GM10248 (cell line): ENCODE measurements around the gene JCHAIN.

Experiments
- CTCF ChIA-PET: fragments of 300-600 bp; sonication (Branson Sonifier 250); formaldehyde crosslinking; extraction: SDS; loops from one replicate; lab custom pipeline; 2021; ENCODE audit warnings: antibody characterized with exemption; lab: Yijun Ruan, JAX
- POLR2A ChIA-PET: fragments of 350-650 bp; sonication (Branson Sonifier 250); formaldehyde crosslinking; extraction: SDS; loops from one replicate; lab custom pipeline; 2020; ENCODE audit warnings: antibody characterized with exemption; lab: Yijun Ruan, JAX
- DNase-seq: peaks from one replicate; pipeline ENCODE4 v3.0.0; 2012; ENCODE audit errors: extremely low spot score
- TF ChIP-seq, protein P1 (sequence below): IDR thresholded peaks from 2 replicates; pipeline ENCODE4 v1.5.1; 2012; ENCODE audit warnings: mild to moderate bottlenecking, low read depth; ENCODE audit errors: extremely low read depth, missing control alignments, control extremely low read depth

Gene JCHAIN

DNA sequence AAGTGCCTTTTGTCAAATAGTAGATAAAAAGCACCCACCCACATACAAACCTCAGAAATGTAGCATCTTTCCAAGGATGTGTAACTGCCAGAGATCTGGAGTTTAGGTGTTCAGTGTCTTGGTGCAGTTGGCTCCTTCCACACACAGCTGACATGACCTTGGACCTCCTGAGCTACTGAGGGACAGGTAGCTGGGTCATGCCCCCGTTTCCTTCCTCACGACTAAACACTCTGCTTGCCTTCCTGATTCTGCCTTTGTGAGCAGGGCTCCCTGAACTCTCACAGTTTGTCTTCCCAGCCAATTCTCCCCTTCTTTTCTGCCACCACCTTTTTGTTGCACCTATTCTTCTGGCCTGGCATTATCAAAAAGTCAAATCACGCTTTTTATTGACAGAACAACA, 45.3 kb upstream of the JCHAIN start:
- DNase-seq: no peak
- POLR2A ChIA-PET: no interaction called here
- TF ChIP-seq, protein P1, sequence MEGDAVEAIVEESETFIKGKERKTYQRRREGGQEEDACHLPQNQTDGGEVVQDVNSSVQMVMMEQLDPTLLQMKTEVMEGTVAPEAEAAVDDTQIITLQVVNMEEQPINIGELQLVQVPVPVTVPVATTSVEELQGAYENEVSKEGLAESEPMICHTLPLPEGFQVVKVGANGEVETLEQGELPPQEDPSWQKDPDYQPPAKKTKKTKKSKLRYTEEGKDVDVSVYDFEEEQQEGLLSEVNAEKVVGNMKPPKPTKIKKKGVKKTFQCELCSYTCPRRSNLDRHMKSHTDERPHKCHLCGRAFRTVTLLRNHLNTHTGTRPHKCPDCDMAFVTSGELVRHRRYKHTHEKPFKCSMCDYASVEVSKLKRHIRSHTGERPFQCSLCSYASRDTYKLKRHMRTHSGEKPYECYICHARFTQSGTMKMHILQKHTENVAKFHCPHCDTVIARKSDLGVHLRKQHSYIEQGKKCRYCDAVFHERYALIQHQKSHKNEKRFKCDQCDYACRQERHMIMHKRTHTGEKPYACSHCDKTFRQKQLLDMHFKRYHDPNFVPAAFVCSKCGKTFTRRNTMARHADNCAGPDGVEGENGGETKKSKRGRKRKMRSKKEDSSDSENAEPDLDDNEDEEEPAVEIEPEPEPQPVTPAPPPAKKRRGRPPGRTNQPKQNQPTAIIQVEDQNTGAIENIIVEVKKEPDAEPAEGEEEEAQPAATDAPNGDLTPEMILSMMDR: no peak
- CTCF ChIA-PET: interaction anchor here (2.0 to 3.3 kb wide), 2 partner anchors 8 to 23 kb away, joined by 8 to 12 read pairs; no protein-coding TSS in a partner anchor

DNA sequence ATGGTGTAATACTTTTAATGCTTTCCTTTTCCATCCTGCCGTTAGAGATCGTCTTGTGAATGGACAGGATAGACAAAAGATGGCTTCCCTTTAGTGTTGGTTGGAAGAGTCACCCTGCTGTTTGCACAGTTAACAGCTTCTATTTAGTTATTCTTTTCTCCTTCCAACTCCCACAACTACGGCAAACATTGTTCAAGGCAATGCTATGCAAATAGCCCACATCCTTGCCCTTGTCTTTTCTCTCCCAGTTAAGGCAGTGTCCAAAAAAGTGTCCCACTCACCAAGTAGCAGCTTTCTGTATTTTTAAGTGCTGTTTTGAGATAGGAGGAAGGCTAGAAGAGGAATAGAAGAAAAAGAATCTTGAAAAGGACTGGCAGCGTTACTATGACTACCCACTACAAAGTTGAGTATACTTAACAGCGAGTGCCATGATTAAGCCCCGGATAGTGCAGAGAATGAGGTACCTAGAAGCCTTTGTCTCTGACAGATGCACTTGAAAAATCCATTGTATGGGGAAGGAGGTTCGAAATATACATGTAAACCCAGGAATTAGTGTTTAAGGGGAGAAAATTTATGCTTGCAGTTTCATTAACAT, 43.4 kb upstream of the JCHAIN start:
- TF ChIP-seq, protein P1: no peak
- no peak for DNase-seq
- ChIA-PET CTCF (no interaction called here), POLR2A (no interaction called here)

DNA sequence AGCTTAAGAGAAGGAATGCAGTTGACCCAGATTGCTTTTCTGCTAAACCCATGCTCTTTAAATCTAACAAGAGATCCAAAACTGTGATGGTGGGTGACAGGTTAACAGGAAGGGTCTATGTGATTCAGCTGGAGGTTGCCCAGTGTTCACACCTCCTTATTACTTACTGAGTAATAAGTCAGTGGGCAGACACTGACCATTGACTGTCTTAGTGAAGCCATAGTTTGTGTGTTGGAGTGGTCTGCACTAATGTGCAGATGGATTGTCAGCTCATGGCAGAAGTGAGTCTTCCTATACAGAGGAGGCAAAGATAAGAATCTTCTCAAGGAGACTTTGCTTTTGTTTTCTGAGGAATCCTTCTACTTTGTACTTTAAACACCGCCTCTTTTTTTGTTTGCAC, 40.2 kb upstream of the JCHAIN start:
- POLR2A ChIA-PET: no interaction called here
- CTCF ChIA-PET: interaction anchor here (0.7 to 4.0 kb wide), 11 partner anchors 9 to 197 kb away, joined by 3 to 21 read pairs (median 4); partner anchors contain the start of gene UTP3
- no peak for DNase-seq

DNA sequence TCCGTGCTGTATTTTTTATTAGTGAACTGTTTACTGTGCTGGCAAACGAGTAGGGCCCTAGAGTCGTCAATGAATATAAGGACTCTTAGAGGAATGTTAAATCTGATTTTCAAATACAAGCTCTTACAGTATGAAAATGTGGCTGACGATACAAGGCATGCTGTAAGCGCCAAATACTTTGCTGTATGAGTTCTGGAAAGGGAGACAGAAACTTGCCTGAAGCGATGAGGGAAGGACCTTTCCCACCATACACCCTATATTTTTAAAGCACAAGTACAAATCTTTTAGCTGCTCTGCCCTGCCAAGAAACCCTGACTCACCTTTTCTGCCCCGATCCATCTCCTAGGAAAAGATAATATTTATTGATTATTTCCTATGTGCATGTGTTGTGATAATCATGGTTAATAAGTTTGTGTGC, 39.7 kb upstream of the JCHAIN start:
- POLR2A ChIA-PET: no interaction called here
- TF ChIP-seq, protein P1: no peak
- CTCF ChIA-PET: interaction anchor here (0.7 to 4.0 kb wide), 12 partner anchors 9 to 198 kb away, joined by 3 to 21 read pairs (median 4); partner anchors contain the start of gene UTP3
- DNase-seq: no peak

More for the DNA sequence above, 40.2 kb upstream of the JCHAIN start:
- TF ChIP-seq, protein P1: no peak

DNA sequence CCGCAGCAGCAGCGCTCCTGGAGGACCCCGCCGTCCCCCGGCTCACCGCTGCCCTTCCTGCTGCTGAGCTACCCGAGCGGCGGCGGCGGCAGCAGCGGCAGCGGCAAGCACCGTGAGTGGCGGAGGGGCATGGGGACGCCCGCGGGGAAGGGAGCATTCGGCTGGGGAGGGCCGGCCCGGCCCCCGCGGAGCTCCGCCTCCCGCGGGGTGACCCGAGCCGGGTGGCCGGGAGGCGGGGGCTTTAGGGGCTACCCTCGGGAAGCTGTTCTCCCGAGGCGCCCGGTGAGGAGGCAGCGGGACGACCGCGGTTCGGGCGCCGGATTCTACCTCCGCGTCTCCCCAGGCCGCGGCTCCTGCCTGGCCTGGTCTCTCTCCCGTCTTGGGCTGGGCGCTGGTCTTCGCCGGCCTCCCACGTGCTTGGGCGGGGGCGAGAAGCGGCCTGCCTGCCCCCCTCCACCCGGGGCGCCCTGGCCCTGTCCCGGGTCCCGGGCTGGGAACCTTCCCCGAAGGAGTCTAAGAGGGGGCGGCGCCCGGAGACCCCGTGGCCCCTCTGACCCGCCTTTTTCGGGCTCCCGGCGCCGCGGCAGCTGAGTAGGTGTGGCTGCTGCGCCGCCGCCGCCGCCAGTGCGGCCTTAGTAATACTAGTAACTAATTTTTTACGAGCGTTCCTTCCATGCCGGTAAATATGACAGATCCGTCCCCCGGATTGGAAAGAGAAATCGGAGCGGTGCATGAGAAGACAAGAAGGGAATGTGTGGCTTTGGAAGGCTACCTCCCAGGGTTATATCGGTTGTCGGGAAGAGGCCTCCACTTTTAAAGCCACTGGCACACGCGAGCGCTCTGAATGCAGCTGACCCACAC, 39.1 kb upstream of the JCHAIN start:
- TF ChIP-seq, protein P1: peak; percentile 18
- ChIA-PET POLR2A (interaction anchor here (1.2 kb wide), 1 partner anchor 49 kb away, joined by 4 read pairs; no protein-coding TSS in a partner anchor), CTCF (interaction anchor here (0.8 to 4.0 kb wide), 19 partner anchors 9 to 305 kb away, joined by 3 to 47 read pairs (median 4); partner anchors contain the start of genes RUFY3 and UTP3)
- peak; percentile 82 for DNase-seq

DNA sequence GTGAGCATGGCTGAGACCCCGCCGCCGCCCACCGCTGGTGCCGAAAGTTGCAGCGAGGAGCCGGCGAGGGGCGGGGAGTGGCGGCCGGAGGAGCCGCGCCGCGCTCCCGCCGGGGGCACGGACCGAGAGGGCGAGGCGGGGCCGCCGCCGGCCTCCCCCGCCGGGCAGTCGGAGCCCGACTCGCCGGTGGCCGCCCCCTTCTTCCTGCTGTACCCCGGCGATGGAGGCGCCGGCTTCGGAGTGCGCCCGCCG, 38.5 kb upstream of the JCHAIN start:
- DNase-seq: no peak
- ChIA-PET POLR2A (interaction anchor here (1.2 kb wide), 1 partner anchor 50 kb away, joined by 4 read pairs; no protein-coding TSS in a partner anchor), CTCF (interaction anchor here (1.0 to 4.0 kb wide), 14 partner anchors 11 to 305 kb away, joined by 3 to 47 read pairs (median 4); partner anchors contain the start of genes RUFY3 and UTP3)
- TF ChIP-seq, protein P1: no peak
